ENCODE measurements around the gene PLOD1.
A peak's percentile ranks its signal among the peaks of the same experiment; 100 is the strongest.

Gene PLOD1

DNA sequence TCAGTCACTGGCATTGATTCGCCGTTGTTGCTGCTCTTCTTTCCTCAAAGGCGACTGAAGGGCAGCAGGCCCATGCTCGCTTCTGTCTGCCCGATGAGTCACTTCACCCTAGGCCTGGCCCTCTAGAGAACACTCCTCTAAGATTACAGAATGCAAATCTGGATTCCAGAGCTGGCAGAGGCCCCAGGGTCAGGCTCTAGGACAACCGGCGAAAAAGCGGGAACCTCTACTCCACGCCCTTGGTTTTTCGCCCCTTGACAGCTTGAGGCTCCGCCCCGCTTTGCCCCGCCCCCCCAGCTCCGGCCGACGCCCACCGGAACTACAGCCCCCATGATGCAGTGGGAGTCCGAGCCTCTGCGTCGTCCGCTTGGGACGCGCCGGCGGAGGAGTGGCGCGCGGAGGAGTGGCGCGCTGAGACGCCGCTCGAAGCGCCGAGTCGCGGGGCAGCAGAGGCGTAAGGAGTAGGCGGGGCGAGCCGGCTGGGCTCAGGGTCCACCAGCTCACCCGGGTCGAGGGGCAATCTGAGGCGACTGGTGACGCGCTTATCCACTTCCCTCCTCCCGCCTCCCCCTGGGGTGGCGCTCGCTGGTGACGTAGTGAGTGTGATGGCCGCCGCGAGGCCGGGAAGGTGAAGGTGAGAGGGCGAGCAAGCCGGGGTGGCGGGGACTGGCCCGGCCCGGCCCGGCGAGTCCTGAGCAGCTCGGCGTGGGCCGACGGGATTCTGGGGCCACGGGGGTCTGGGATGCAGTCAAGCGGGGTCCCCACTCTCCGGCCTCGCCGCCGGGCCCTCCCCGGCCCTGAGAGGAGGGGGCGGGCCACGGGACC lies 45.5 kb downstream of the PLOD1 start, which contains the start of gene MFN2:
Gene MFN2 (plus strand): TSS at position 594 of the 825 bp plus-strand sequence. CDS start 8,725 bp downstream, outside the sequence.
- DNase-seq, result peak; percentile 91

DNA sequence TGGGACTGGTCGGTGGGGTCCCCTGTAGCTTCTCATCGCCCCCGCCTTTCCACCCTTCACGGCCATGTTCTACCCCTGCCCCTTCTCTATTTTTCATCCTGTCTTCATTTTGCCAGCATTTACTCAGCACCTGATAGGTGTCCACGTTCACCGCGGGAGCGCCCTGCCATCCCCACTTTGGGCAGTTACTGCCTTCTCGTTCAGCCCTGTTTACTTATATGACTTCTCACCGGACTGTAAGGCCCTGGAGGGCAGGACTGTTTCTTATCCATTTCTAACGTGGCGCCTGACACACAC lies 46.1 kb downstream of the PLOD1 start:
- DNase-seq, result no peak

- no peak for DNase-seq
Observed at GRCh38 chr1:11981378-11982009, 47.0 kb downstream of the PLOD1 start.

- DNase-seq, result no peak
Observed at GRCh38 chr1:11982010-11982392, 47.5 kb downstream of the PLOD1 start.

GRCh38 chr1:11984121-11984520 lies 49.6 kb downstream of the PLOD1 start:
- no peak for DNase-seq

- no peak for DNase-seq
Observed at GRCh38 chr1:11984576-11984975, 50.1 kb downstream of the PLOD1 start.

- DNase-seq, result no peak
Observed at GRCh38 chr1:11985171-11985570, 50.7 kb downstream of the PLOD1 start.

DNA sequence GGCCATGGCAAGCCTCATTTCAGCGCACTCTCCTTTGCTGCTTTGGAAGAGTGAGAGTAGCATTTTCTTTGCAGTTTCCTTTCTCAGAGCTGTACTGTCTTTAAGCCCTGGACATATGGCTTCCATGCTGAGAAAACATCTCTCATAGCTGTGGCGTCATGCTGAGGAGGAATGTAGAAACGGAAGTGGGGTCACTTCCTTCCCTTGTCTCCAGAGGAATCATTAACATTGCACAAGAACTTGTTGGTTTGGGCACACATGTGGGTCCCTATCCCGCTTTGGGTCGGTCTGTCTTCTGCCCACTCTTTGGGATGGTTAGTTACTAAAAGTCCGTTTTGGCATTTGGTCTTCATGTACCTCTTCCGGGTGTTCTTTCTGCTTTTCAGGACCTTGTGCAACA lies 51.3 kb downstream of the PLOD1 start:
- no peak for DNase-seq

GRCh38 chr1:11989669-11990068 lies 55.2 kb downstream of the PLOD1 start:
- DNase-seq, result no peak

DNA sequence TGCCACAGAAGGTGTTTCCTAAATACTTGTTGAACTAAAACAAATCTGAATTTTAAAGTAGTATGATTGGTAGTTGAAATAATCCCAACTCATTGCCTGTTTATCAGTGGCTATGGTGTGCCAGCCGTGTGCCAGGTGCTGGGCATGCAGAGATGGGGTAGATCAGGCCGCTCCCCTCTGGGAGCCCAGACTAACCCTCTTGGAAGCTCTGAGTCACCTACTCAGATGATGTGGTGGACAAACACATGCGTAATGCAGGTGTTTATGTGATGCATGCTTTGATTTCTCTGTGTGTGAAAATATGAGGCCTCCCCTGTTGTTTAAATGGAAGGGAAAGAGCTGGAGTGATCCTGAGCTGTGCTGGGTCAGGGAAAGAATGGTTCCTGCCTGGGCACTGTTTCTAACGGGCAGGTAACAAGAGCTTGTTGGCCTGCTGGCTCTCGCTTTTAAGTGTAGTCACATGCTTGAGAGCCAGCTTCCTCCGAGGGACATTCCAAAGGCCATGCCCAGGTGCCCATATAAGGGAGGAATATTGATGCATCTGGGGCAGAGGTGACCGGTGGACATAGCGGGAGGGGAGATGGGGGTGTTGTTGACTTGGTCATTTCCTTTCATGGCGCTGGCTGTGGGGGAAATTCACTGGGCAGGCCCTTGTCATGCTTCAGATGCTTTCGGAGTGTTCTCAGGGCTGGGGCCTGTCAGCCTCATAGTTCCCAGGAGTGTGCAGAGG lies 56.0 kb downstream of the PLOD1 start:
- no peak for DNase-seq

DNA sequence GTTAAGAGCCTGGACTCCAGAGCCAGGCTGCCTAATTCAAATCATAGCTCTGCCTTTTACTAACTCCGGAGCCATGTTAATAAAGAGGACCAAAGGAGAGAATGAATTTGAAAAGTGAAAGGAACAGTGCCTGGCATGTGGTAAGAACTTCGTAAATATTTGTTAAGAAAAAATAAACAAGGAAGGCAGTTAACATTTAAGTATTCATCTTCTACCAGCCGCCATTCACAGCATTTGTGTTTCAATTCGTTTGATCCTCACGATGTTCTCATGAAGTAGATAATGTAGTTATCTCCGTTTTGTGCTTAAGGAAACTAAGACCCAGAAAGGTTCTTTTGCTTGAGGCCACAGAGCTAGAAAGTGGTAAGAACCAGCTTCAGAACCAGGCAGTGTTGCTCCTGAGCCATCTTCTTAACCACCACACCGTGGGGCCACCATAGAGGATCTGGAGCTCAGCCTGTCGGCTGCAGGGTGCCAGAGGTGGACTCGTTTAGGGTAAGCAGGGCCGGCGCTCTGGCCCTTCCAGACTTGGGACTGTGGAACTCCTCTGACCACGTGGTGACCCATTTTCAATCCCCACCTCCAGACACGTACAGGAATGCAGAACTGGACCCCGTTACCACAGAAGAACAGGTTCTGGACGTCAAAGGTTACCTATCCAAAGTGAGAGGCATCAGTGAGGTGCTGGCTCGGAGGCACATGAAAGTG lies 57.6 kb downstream of the PLOD1 start:
- no peak for DNase-seq

GRCh38 chr1:11997081-11997850 lies 62.7 kb downstream of the PLOD1 start:
- no peak for DNase-seq

- no peak for DNase-seq
Observed at GRCh38 chr1:11998636-11999035, 64.1 kb downstream of the PLOD1 start.

DNA sequence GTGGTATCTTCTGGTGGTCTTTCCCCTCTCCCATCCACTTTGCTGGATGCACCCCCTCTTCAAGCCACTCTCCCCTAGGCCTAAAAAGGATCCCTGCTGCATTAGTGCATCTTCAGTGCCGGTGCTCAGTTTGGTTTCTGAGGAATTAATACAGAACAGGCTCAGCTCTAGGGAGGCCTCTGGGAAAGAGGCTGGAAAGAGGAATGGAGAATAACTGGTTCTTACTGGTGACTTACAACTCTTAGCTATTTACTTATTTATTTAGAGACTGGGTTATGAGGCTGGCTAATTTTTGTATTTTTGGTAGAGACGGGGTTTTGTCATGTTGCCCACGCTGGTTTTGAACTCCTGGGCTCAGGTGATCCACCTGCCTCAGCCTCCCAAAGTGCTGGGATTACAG lies 64.7 kb downstream of the PLOD1 start:
- DNase-seq, result no peak

DNA sequence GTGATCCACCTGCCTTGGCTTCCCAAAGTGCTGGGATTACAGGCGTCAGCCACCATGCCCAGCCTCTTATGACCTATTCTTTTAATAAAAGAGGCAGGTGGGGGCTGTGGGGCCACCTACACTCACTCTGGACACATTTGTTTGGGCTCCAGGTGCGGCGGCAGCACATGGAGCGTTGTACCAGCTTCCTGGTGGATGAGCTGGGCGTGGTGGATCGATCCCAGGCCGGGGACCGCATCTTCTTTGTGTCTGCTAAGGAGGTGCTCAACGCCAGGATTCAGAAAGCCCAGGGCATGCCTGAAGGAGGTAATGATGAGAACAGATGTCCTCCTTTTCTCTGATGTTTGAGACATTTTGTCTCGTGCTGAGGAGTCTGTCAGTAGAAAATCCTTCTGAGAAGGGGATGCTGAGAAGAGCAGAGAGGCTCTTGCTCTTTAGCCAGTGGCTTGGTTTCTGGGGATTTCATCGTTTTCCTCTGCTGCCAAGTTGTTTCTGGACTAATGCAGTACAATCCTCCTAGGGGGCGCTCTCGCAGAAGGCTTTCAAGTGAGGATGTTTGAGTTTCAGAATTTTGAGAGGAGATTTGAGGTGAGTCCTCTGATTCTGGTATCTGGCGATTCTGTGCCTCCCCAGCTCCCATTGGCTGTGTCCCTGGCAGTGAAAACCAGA lies 66.9 kb downstream of the PLOD1 start:
- DNase-seq, result peak; percentile 28

- no peak for DNase-seq
Observed at GRCh38 chr1:12001996-12002493, 67.5 kb downstream of the PLOD1 start.

DNA sequence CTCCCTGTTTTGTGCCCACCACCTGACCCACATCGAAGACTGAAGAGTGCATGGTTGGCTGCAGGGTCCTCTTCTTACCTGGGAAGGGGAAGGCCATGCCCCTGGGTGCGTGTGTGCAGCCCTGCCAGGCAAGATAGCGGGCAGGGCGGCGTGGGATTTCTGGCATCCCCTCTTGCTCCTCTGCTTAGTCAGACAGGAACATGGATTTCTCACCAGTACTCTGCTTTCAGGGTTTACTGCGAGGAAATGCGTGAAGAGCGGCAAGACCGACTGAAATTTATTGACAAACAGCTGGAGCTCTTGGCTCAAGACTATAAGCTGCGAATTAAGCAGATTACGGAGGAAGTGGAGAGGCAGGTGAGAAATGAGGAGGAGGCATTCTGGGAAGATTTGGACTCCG lies 69.2 kb downstream of the PLOD1 start:
- DNase-seq, result no peak

DNA sequence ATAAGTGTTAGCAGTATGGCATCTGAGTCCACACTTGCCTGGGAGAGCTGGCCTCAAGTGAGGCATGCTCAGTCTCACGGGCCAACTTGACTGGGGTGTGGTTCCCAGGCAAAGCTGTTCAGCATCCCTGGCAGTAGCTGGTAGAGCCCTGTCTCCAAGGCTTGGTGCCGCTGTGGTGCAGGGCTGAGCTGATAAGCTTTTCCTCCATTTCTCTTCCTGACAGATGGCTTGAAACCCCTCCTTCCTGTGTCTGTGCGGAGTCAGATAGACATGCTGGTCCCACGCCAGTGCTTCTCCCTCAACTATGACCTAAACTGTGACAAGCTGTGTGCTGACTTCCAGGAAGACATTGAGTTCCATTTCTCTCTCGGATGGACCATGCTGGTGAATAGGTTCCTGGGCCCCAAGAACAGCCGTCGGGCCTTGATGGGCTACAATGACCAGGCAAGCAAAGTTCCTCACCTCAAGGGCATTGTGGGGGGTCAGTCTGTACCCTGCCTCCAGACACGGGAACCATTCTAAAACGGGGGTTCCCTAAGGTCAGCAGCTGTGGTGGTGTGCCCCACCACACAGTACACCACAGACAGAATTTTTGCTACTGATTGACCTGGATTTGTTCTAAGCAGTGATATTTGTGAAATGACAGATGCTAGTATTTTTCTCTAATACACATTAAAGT lies 71.1 kb downstream of the PLOD1 start:
- DNase-seq, result no peak

DNA sequence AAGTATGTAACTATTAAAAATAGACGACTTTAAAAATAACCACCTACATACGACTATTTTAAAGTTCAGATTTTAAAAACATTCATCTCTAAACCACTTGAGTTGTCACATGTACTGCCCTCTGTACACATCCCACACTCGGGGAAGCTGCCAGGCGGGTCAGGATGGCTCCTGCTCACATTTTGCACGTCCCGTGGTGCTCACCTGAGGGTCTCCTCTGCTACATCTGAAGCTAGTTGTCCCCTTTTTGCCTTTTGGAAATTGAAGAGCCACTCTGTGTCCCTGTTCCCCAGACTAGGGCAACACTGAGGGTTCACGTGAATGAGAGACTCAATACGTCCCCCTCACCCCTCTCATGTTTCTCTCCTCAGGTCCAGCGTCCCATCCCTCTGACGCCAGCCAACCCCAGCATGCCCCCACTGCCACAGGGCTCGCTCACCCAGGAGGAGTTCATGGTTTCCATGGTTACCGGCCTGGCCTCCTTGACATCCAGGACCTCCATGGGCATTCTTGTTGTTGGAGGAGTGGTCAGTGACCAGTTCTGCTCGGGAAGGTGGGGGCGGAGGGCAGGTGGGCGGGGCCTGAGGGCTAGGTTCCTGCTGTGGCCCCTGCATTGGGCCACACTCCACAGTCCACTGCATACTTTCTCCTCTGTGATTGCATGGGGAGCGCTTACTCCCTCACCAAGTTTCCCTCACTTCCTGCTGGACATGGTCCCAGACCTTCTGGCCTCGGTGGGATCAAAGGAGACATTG lies 71.8 kb downstream of the PLOD1 start:
- no peak for DNase-seq

DNA sequence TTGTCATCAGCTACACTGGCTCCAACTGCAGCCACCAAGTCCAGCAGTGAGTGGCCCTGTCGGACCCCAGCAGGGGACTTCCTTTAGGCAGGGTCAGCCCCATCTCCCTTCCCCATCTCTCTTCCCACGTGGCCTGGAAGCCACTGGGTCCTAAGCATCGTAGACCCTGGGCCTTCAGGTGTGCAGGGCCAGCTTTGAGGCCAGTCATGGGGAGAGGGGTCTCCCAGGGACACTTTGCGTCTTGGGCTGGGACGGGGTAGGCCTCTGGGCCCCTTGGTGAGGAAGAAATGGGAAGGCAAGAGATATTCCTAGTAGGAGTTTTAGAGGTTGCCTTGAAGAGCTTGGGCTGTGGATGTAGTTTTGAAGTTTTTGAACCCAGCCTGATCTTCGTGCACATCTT lies 72.7 kb downstream of the PLOD1 start:
- no peak for DNase-seq
